HFF-Myc (cell line): Measurements from ENCODE around the gene TNNC1.

ENCODE experiments used
- DNase-seq: peaks from one replicate; pipeline ENCODE4 v3.0.0-alpha.2; 2011; ENCODE audit warnings: low read depth; ENCODE audit errors: extremely low read depth
- H3K4me3 ChIP-seq: replicated peaks from 2 replicates; pipeline ENCODE4 v1.5.1; 2011; ENCODE audit warnings: low read depth, mild to moderate bottlenecking, control low read depth, low read length
- TF ChIP-seq, protein P1 (sequence below): IDR thresholded peaks from 2 replicates; pipeline ENCODE4 v1.5.1; 2012; ENCODE audit warnings: mild to moderate bottlenecking, low read depth, low read length, control low read depth; ENCODE audit errors: missing control alignments

Gene TNNC1

GRCh38 chr3:52489453-52489852, 35.6 kb upstream of the TNNC1 start:
- no peak overlapping the region for H3K4me3 ChIP-seq
- TF ChIP-seq, protein P1, sequence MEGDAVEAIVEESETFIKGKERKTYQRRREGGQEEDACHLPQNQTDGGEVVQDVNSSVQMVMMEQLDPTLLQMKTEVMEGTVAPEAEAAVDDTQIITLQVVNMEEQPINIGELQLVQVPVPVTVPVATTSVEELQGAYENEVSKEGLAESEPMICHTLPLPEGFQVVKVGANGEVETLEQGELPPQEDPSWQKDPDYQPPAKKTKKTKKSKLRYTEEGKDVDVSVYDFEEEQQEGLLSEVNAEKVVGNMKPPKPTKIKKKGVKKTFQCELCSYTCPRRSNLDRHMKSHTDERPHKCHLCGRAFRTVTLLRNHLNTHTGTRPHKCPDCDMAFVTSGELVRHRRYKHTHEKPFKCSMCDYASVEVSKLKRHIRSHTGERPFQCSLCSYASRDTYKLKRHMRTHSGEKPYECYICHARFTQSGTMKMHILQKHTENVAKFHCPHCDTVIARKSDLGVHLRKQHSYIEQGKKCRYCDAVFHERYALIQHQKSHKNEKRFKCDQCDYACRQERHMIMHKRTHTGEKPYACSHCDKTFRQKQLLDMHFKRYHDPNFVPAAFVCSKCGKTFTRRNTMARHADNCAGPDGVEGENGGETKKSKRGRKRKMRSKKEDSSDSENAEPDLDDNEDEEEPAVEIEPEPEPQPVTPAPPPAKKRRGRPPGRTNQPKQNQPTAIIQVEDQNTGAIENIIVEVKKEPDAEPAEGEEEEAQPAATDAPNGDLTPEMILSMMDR: no peak
- no peak for DNase-seq

DNA sequence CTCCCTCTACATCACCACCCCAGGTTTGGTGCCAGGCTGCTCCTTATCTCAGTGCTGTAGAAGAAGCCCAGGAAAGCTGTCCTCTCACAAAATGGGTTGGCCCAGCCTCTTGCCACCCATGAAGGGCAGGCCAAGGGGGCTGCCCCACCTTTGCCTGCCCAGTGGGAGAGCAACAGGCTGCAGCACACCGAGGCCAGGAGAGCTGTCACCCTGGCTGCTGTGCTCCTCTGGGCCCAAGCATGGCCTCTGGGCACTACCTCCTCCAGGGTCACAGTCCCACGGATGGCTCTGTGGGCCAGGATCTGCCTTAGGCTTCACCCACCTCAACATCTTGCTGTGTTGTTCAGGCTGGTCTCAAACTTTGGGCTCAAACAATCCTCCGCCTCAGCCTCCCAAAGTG, 34.9 kb upstream of the TNNC1 start:
- DNase-seq: no peak
- TF ChIP-seq, protein P1: no peak
- no peak overlapping the region for H3K4me3 ChIP-seq

DNA sequence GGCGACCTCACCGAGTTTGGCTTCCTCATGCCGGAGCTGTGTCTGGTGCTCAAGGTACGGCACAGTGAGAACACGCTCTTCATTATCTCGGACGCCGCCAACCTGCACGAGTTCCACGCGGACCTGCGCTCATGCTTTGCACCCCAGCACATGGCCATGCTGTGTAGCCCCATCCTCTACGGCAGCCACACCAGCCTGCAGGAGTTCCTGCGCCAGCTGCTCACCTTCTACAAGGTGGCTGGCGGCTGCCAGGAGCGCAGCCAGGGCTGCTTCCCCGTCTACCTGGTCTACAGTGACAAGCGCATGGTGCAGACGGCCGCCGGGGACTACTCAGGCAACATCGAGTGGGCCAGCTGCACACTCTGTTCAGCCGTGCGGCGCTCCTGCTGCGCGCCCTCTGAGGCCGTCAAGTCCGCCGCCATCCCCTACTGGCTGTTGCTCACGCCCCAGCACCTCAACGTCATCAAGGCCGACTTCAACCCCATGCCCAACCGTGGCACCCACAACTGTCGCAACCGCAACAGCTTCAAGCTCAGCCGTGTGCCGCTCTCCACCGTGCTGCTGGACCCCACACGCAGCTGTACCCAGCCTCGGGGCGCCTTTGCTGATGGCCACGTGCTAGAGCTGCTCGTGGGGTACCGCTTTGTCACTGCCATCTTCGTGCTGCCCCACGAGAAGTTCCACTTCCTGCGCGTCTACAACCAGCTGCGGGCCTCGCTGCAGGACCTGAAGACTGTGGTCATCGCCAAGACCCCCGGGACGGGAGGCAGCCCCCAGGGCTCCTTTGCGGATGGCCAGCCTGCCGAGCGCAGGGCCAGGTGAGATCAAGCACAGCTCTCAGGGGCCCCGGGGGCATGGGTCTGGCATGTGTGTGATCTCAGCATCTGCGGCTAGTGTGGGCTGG, 34.2 kb upstream of the TNNC1 start:
- DNase-seq: no peak
- no peak overlapping the region for H3K4me3 ChIP-seq
- TF ChIP-seq, protein P1: no peak

- TF ChIP-seq, protein P1: no peak
- no peak for DNase-seq
- no peak overlapping the region for H3K4me3 ChIP-seq
Measured at GRCh38 chr3:52487050-52487787, 33.4 kb upstream of the TNNC1 start.

GRCh38 chr3:52484680-52485461, 31.0 kb upstream of the TNNC1 start:
- H3K4me3 ChIP-seq: no peak overlapping the region
- no peak for DNase-seq
- TF ChIP-seq, protein P1: no peak

DNA sequence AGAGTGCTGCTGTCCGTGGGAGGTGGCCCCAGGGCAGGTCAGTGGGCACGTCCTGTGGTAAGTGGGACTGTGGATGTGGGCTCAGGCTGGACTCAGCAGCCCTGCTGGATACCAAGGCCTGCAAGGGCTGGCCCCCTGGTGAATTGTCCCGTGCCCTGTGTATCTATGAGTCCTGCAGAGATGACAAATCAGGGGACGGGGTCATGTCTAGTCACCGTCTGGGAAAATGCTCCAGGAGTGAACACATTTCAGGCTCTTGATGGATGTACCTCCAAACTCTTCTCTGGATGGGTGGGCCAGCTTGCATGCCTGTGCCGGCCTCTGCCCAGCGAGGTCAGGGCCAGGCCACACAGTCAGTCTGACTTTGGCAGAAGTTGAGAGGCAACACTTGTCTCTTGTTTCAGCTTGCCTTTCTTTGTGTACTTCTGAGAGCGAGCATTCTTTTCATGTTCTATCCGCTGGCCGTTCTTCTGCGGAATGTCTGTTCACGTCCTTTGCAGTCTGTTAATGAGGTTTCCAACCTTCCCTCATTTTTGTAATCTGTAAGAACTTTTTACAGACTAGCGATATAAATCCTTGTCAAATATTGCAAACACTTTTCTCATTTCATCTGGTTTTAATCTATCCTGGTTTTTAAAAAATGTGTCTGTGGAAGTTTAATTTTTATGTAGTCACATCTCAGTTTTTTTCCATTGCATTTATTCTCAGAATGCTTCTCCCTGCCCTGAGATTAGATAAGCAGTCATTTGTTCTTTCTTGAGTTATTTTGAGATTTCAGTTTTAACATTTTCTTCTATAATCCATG, 29.9 kb upstream of the TNNC1 start:
- DNase-seq: peak; percentile 66
- TF ChIP-seq, protein P1: no peak
- H3K4me3 ChIP-seq: no peak overlapping the region
